ENCODE results near the gene RHBDL3. TPM values are rescaled to one million over a fixed set of nuclear protein-coding genes. Genes with fewer than 3 reads are reported as not detected.

RHBDL3 gene
- total RNA-seq, 1 experiment from 2014 or later: not detected

DNA sequence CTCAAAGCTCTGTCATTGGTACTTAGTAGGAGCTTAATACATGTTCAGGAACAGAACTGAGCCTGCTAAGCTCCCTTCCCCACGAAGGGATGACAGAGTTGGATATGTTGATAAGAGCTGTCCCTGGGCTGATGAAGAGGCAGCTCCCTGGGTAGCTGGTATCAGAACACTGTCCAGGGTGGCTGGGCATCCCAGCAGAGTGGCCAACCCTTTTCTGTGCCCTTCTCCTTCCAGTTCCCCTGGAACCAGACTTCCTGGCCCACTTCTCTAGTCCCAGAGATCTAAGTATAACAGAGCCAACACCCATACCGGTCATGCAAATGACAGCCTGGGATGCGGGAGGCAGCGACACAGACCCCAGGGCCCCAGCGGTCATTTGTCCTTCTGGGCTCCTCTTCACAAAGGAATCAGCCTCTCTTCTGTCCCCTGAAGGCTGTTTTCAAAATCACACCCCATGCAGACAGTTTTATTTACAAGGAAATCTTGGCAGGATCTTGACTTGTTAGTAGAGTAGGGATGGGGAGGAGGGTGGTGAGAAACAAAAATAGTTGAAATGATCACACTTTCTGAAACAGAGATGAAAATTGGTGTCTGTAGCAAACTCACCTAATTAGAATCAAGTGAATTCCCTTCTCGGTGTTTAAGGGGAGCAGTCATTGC is 1.4 kb upstream of the RHBDL3 start:
- no peaks in the 10 kb centered on the region for H3F3A ChIP-seq (ENCODE audit: low read length, unreplicated experiment)
- ChIA-PET CTCF (no interaction called here), POLR2A (ENCODE audit: unreplicated experiment) (no interaction called here)
- H3K4me2 ChIP-seq (ENCODE audit: low read length): no peak overlapping the region
- H3K4me3 ChIP-seq (ENCODE audit: low read length): no peak overlapping the region
- H3K9ac ChIP-seq (ENCODE audit: low read length): no peak overlapping the region
- H3K4me1 ChIP-seq (ENCODE audit: insufficient read depth, low read length): no peaks in the 10 kb centered on the region
- no peak for DNase-seq
- no peaks in the 10 kb centered on the region for H3K79me2 ChIP-seq (ENCODE audit: low read length)
- BruUV-seq (replicated peaks): no TSS peak
- no peak overlapping the region for H3K27ac ChIP-seq (ENCODE audit: low read length)
- intact Hi-C loops (cut with micrococcal nuclease): no loop called here
- no peaks in the 10 kb centered on the region for H4K20me1 ChIP-seq (ENCODE audit: low read length)
- no peaks in the 10 kb centered on the region for H3K9me2 ChIP-seq (replicated peaks; ENCODE audit: low read length)
- TF ChIP-seq EZH2 (IDR thresholded peaks at IDR 0.05; ENCODE audit: low read length, unreplicated experiment) (no peak), EZH2phosphoT487 (IDR thresholded peaks at IDR 0.05; ENCODE audit: borderline replicate concordance, low read length) (no peak), CTCF (conservative IDR thresholded peaks at IDR 0.05; ENCODE audit: low read depth, low read length) (no peak)
- peaks cover 47% of the 10 kb centered on the region for H3K27me3 ChIP-seq (ENCODE audit: low read length)
- no peaks in the 10 kb centered on the region for H3K36me3 ChIP-seq (ENCODE audit: low read depth, low read length)
- ATAC-seq: no peak
- no peak overlapping the region for H2AFZ ChIP-seq (ENCODE audit: low read length)
- no peaks in the 10 kb centered on the region for H3K9me3 ChIP-seq (ENCODE audit: low read length)

- no peaks in the 10 kb centered on the region for H3K79me2 ChIP-seq (ENCODE audit: low read length)
- ATAC-seq (no peak), DNase-seq (no peak)
- no peaks in the 10 kb centered on the region for H3K4me1 ChIP-seq (ENCODE audit: insufficient read depth, low read length)
- H3F3A ChIP-seq (ENCODE audit: low read length, unreplicated experiment): no peaks in the 10 kb centered on the region
- H3K27ac ChIP-seq (ENCODE audit: low read length): no peak overlapping the region
- ChIA-PET POLR2A (ENCODE audit: unreplicated experiment) (no interaction called here), CTCF (no interaction called here)
- no TSS peak for BruUV-seq (replicated peaks)
- no peaks in the 10 kb centered on the region for H3K36me3 ChIP-seq (ENCODE audit: low read depth, low read length)
- H3K27me3 ChIP-seq (ENCODE audit: low read length): peaks cover 47% of the 10 kb centered on the region
- no peak overlapping the region for H3K4me3 ChIP-seq (ENCODE audit: low read length)
- H3K4me2 ChIP-seq (ENCODE audit: low read length): no peak overlapping the region
- no peak overlapping the region for H3K9ac ChIP-seq (ENCODE audit: low read length)
- intact Hi-C loops (cut with micrococcal nuclease): no loop called here
- H2AFZ ChIP-seq (ENCODE audit: low read length): no peak overlapping the region
- no peaks in the 10 kb centered on the region for H3K9me2 ChIP-seq (replicated peaks; ENCODE audit: low read length)
- H4K20me1 ChIP-seq (ENCODE audit: low read length): no peaks in the 10 kb centered on the region
- no peaks in the 10 kb centered on the region for H3K9me3 ChIP-seq (ENCODE audit: low read length)
- TF ChIP-seq EZH2phosphoT487 (IDR thresholded peaks at IDR 0.05; ENCODE audit: borderline replicate concordance, low read length) (no peak), EZH2 (IDR thresholded peaks at IDR 0.05; ENCODE audit: low read length, unreplicated experiment) (no peak), CTCF (conservative IDR thresholded peaks at IDR 0.05; ENCODE audit: low read depth, low read length) (no peak)
These were observed 825 bp upstream of the RHBDL3 start for GRCh38 chr17:32264823-32265191.

DNA sequence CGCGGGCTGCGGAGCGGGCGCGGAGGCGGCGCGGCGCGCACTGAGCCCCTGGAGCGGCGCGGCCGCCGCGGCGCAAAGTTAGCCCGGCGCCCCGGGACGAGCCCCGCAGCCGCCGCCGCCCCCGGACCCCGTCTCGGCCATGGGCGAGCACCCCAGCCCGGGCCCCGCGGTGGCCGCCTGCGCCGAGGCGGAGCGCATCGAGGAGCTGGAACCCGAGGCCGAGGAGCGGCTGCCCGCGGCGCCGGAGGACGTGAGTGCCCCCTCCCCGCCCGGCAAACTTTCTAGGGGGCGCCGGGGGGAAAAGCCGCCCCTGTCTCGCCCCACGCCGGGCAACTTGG is 388 bp downstream of the RHBDL3 start:
- no peaks in the 10 kb centered on the region for H3K4me1 ChIP-seq (ENCODE audit: insufficient read depth, low read length)
- BruUV-seq (replicated peaks): no TSS peak
- no peak for TF ChIP-seq CTCF (conservative IDR thresholded peaks at IDR 0.05; ENCODE audit: low read depth, low read length)
- H3K9ac ChIP-seq (ENCODE audit: low read length): no peak overlapping the region
- H3K36me3 ChIP-seq (ENCODE audit: low read depth, low read length): no peaks in the 10 kb centered on the region
- no peaks in the 10 kb centered on the region for H3F3A ChIP-seq (ENCODE audit: low read length, unreplicated experiment)
- H4K20me1 ChIP-seq (ENCODE audit: low read length): no peaks in the 10 kb centered on the region
- peak overlapping the region; percentile 78 for H3K4me2 ChIP-seq (ENCODE audit: low read length)
- ATAC-seq: no peak
- H3K27ac ChIP-seq (ENCODE audit: low read length): no peak overlapping the region
- H3K9me3 ChIP-seq (ENCODE audit: low read length): no peaks in the 10 kb centered on the region
- no peaks in the 10 kb centered on the region for H3K79me2 ChIP-seq (ENCODE audit: low read length)
- intact Hi-C loops (cut with micrococcal nuclease): no loop called here
- ChIA-PET POLR2A (ENCODE audit: unreplicated experiment) (no interaction called here), CTCF (no interaction called here)
- no peaks in the 10 kb centered on the region for H3K9me2 ChIP-seq (replicated peaks; ENCODE audit: low read length)
- DNase-seq: no peak
- peak overlapping the region; percentile 56 for H3K4me3 ChIP-seq (ENCODE audit: low read length)
- H3K27me3 ChIP-seq (ENCODE audit: low read length): peaks cover 47% of the 10 kb centered on the region
- H2AFZ ChIP-seq (ENCODE audit: low read length): peak overlapping the region; percentile 26; the same call in 1 of the 2 replicates
